Uterus (tissue), 4 donors: Measurements from ENCODE around the gene CAMK2A. TPM values are rescaled to one million over a fixed set of nuclear protein-coding genes. Genes with fewer than 3 reads are reported as not detected.

Experiments
- DNase-seq, 2 donors: peaks; one replicate each; pipeline ENCODE4 v3.0.0-alpha.2; 2019 to 2020
- H3K27ac ChIP-seq, 2 donors: fragments of 200-600 bp; sonication (generic); 1 replicate in 1 of 2; 2 replicates in 1 of 2; pipeline ENCODE4 v1.5.1; 2016 to 2018
- H3K27me3 ChIP-seq, 2 donors: fragments of 200-600 bp; sonication (generic); one replicate each; pipeline ENCODE4 v1.5.1; 2018 to 2019; ENCODE audit warnings: control low read depth in 1 of 2
- H3K36me3 ChIP-seq, 2 donors: fragments of 200-600 bp; sonication (generic); one replicate each; pipeline ENCODE4 v1.5.1; 2019; ENCODE audit warnings: control low read depth in 1 of 2
- H3K4me1 ChIP-seq, 2 donors: fragments of 200-600 bp; sonication (generic); one replicate each; pipeline ENCODE4 v1.5.1; 2018 to 2019; ENCODE audit warnings: control low read depth in 1 of 2
- H3K4me3 ChIP-seq, 2 donors: fragments of 200-600 bp; sonication (generic); 1 replicate in 1 of 2; 2 replicates in 1 of 2; pipeline ENCODE4 v1.5.1; 2018 to 2019; ENCODE audit warnings: mild to moderate bottlenecking in 1 of 2
- H3K9me3 ChIP-seq, 2 donors: fragments of 200-600 bp; sonication (generic); one replicate each; pipeline ENCODE4 v1.5.1; 2019; ENCODE audit warnings: control low read depth in 1 of 2
- POLR2A ChIP-seq, 2 donors: fragments of 450-650 bp; IDR thresholded peaks; one replicate each; pipeline ENCODE4 v1.6.1; 2016; ENCODE audit warnings: antibody characterized with exemption in 2 of 2, mild to moderate bottlenecking in 1 of 2, moderate library complexity in 1 of 2
- intact Hi-C: fragments of 100-400 bp; cut with DNase I; formaldehyde crosslinking; loops from one replicate; pipeline ENCODE4 v1.15.1; 2023; ENCODE audit warnings: low total_unique reads
- total RNA-seq, 4 donors: library from RNA; depleted of rRNA in 3 of 4; stranded (reverse); fragments of >200 nt in 3 of 4; gene quantifications; one replicate each; pipeline versions ENCODE4 v1.1.0 to v1.2.4, GENCODE V29; 2014 to 2023
- TF ChIP-seq, protein P1 (sequence below), 4 experiments: fragments of 200-600 bp in 2 of 4; fragments of 450-650 bp in 2 of 4; sonication (generic) in 2 of 4; IDR thresholded peaks; one replicate each; pipeline ENCODE4 v1.5.1; 2016 to 2019; ENCODE audit warnings: antibody characterized with exemption in 4 of 4, mild to moderate bottlenecking in 2 of 4, moderate library complexity in 1 of 4
- donor health status: DM: yes; HTN: yes; CAD: no.

CAMK2A gene
- total RNA-seq, 4 donors from 2014 or later, result under 0.01 to 23.7 (median 4.3) TPM

GRCh38 chr5:150329881-150330876, 40.6 kb upstream of the CAMK2A start:
- no peak overlapping the region for H3K4me3 ChIP-seq
- no peaks in the 10 kb centered on the region for H3K27me3 ChIP-seq
- DNase-seq, result no peak
- no peak overlapping the region for H3K27ac ChIP-seq
- H3K9me3 ChIP-seq, result no peaks in the 10 kb centered on the region
- H3K36me3 ChIP-seq, result no peaks in the 10 kb centered on the region
- intact Hi-C loops, result no loop called here
- H3K4me1 ChIP-seq, result no peaks in the 10 kb centered on the region
- TF ChIP-seq, protein P1, sequence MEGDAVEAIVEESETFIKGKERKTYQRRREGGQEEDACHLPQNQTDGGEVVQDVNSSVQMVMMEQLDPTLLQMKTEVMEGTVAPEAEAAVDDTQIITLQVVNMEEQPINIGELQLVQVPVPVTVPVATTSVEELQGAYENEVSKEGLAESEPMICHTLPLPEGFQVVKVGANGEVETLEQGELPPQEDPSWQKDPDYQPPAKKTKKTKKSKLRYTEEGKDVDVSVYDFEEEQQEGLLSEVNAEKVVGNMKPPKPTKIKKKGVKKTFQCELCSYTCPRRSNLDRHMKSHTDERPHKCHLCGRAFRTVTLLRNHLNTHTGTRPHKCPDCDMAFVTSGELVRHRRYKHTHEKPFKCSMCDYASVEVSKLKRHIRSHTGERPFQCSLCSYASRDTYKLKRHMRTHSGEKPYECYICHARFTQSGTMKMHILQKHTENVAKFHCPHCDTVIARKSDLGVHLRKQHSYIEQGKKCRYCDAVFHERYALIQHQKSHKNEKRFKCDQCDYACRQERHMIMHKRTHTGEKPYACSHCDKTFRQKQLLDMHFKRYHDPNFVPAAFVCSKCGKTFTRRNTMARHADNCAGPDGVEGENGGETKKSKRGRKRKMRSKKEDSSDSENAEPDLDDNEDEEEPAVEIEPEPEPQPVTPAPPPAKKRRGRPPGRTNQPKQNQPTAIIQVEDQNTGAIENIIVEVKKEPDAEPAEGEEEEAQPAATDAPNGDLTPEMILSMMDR (IDR thresholded peaks at IDR 0.05), result no peak
- no peak for TF ChIP-seq POLR2A (IDR thresholded peaks at IDR 0.05)

DNA sequence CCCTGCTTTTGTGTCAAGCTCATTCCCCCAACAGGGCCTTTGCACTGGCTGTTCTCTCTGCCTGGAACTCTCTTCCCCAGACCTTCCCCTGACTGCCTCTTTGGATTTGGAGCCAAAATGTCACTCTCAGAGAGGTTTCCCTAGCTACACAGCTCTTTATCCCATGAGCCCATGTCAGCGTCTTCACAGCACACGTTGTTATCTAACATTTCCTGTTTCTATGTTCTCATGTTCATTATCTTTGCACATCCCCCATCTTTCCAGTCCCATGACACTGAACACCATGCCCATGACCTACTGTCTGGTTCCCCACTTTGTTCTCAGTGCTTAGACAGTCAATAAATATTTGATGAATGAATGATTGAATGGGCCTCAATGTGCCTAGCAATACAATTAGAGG, 39.5 kb upstream of the CAMK2A start:
- Histone ChIP-seq H3K27ac (no peak overlapping the region), H3K4me3 (no peak overlapping the region), H3K4me1 (no peaks in the 10 kb centered on the region), H3K27me3 (no peaks in the 10 kb centered on the region), H3K36me3 (no peaks in the 10 kb centered on the region), H3K9me3 (no peaks in the 10 kb centered on the region)
- no peak for DNase-seq
- TF ChIP-seq, protein P1 (IDR thresholded peaks at IDR 0.05), result no peak
- TF ChIP-seq POLR2A (IDR thresholded peaks at IDR 0.05), result no peak
- intact Hi-C loops, result no loop called here

- no peak for DNase-seq
- H3K36me3 ChIP-seq, result no peaks in the 10 kb centered on the region
- no peaks in the 10 kb centered on the region for H3K9me3 ChIP-seq
- H3K4me1 ChIP-seq, result no peaks in the 10 kb centered on the region
- intact Hi-C loops, result no loop called here
- H3K27ac ChIP-seq, result no peak overlapping the region
- no peak overlapping the region for H3K4me3 ChIP-seq
- no peaks in the 10 kb centered on the region for H3K27me3 ChIP-seq
- TF ChIP-seq POLR2A (IDR thresholded peaks at IDR 0.05), result no peak
- TF ChIP-seq, protein P1 (IDR thresholded peaks at IDR 0.05), result no peak
These were observed 38.9 kb upstream of the CAMK2A start for GRCh38 chr5:150328515-150328914.

- H3K9me3 ChIP-seq, result no peaks in the 10 kb centered on the region
- intact Hi-C loops, result no loop called here
- H3K4me1 ChIP-seq, result no peaks in the 10 kb centered on the region
- H3K27ac ChIP-seq, result no peak overlapping the region
- no peak for TF ChIP-seq POLR2A (IDR thresholded peaks at IDR 0.05)
- TF ChIP-seq, protein P1 (IDR thresholded peaks at IDR 0.05), result no peak
- no peaks in the 10 kb centered on the region for H3K27me3 ChIP-seq
- no peaks in the 10 kb centered on the region for H3K36me3 ChIP-seq
- H3K4me3 ChIP-seq, result no peak overlapping the region
- DNase-seq, result no peak
These were observed 37.6 kb upstream of the CAMK2A start for GRCh38 chr5:150327139-150327538.

GRCh38 chr5:150326707-150327106, 37.1 kb upstream of the CAMK2A start:
- Histone ChIP-seq H3K27me3 (no peaks in the 10 kb centered on the region), H3K36me3 (no peaks in the 10 kb centered on the region), H3K4me3 (no peak overlapping the region), H3K4me1 (no peaks in the 10 kb centered on the region), H3K9me3 (no peaks in the 10 kb centered on the region), H3K27ac (no peak overlapping the region)
- intact Hi-C loops, result no loop called here
- TF ChIP-seq, protein P1 (IDR thresholded peaks at IDR 0.05), result no peak
- no peak for TF ChIP-seq POLR2A (IDR thresholded peaks at IDR 0.05)
- no peak for DNase-seq
